ENCODE data around the gene PRKN.

GRCh38 chr6:162116902-162117525 is 610.6 kb downstream of the PRKN start:
- TF ChIP-seq CTCF (conservative IDR thresholded peaks at IDR 0.05; ENCODE audit: low read depth, low read length) (no peak), EZH2 (IDR thresholded peaks at IDR 0.05; ENCODE audit: borderline replicate concordance, low read depth, low read length, poor library complexity, severe bottlenecking) (no peak)

Measured in A673 (cell line).